Mesothelial cell of epicardium (in vitro differentiated cells): ENCODE results near the gene HAUS7. TPM values are rescaled to one million over a fixed set of nuclear protein-coding genes. Genes with fewer than 3 reads are reported as not detected.

Source experiments
- DNase-seq, 2 experiments: peaks; one replicate each; pipeline ENCODE4 v3.0.0; 2021; ENCODE audit warnings: low spot score in 2 of 2; ENCODE audit not compliant: unreplicated experiment in 2 of 2
- H3K27ac Mint-ChIP-seq: 2 replicates; pipeline ENCODE4 v1.8.0; 2021; ENCODE audit warnings: mixed read lengths
- H3K27me3 Mint-ChIP-seq: 2 replicates; pipeline ENCODE4 v1.8.0; 2021; ENCODE audit warnings: low read depth, mixed read lengths
- H3K36me3 Mint-ChIP-seq: 2 replicates; pipeline ENCODE4 v1.8.0; 2021; ENCODE audit warnings: mixed read lengths
- H3K4me1 Mint-ChIP-seq: 2 replicates; pipeline ENCODE4 v1.8.0; 2021; ENCODE audit warnings: mixed read lengths
- H3K4me3 Mint-ChIP-seq: 2 replicates; pipeline ENCODE4 v1.8.0; 2021; ENCODE audit warnings: mild to moderate bottlenecking, moderate library complexity, mixed read lengths
- H3K9me3 Mint-ChIP-seq: 2 replicates; pipeline ENCODE4 v1.8.0; 2021; ENCODE audit warnings: mixed read lengths
- total RNA-seq: library from RNA; stranded (reverse); gene quantifications from 3 replicates; pipeline ENCODE4 v1.2.1, GENCODE V29; 2021
- TF ChIP-seq, protein P1 (sequence below): fragments of 200-600 bp; sonication (generic); IDR thresholded peaks from one replicate; pipeline ENCODE4 v1.5.0; 2021; ENCODE audit warnings: antibody characterized with exemption; ENCODE audit not compliant: unreplicated experiment

HAUS7 gene
- total RNA-seq, 1 donor from 2014 or later = 24.7 TPM

GRCh38 chrX:153490217-153490930 lies 20.0 kb upstream of the HAUS7 start:
- Mint-ChIP-seq H3K27me3 (no peaks in the 10 kb centered on the region), H3K9me3 (no peaks in the 10 kb centered on the region)
- TF ChIP-seq, protein P1, sequence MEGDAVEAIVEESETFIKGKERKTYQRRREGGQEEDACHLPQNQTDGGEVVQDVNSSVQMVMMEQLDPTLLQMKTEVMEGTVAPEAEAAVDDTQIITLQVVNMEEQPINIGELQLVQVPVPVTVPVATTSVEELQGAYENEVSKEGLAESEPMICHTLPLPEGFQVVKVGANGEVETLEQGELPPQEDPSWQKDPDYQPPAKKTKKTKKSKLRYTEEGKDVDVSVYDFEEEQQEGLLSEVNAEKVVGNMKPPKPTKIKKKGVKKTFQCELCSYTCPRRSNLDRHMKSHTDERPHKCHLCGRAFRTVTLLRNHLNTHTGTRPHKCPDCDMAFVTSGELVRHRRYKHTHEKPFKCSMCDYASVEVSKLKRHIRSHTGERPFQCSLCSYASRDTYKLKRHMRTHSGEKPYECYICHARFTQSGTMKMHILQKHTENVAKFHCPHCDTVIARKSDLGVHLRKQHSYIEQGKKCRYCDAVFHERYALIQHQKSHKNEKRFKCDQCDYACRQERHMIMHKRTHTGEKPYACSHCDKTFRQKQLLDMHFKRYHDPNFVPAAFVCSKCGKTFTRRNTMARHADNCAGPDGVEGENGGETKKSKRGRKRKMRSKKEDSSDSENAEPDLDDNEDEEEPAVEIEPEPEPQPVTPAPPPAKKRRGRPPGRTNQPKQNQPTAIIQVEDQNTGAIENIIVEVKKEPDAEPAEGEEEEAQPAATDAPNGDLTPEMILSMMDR = no peak

GRCh38 chrX:153488231-153488914 lies 18.0 kb upstream of the HAUS7 start:
- no peaks in the 10 kb centered on the region for H3K36me3 Mint-ChIP-seq
- H3K4me1 Mint-ChIP-seq = peaks cover 14% of the 10 kb centered on the region
- peak overlapping the region; percentile 69 for H3K27ac Mint-ChIP-seq
- TF ChIP-seq, protein P1 = no peak
- H3K27me3 Mint-ChIP-seq = no peaks in the 10 kb centered on the region
- no peak overlapping the region for H3K4me3 Mint-ChIP-seq
- no peaks in the 10 kb centered on the region for H3K9me3 Mint-ChIP-seq
- no peak for DNase-seq

More at GRCh38 chrX:153490217-153490930, 20.0 kb upstream of the HAUS7 start:
- H3K4me3 Mint-ChIP-seq = no peak overlapping the region
- DNase-seq = no peak
- H3K27ac Mint-ChIP-seq = no peak overlapping the region
- no peaks in the 10 kb centered on the region for H3K36me3 Mint-ChIP-seq
- H3K4me1 Mint-ChIP-seq = peaks cover 24% of the 10 kb centered on the region

DNA sequence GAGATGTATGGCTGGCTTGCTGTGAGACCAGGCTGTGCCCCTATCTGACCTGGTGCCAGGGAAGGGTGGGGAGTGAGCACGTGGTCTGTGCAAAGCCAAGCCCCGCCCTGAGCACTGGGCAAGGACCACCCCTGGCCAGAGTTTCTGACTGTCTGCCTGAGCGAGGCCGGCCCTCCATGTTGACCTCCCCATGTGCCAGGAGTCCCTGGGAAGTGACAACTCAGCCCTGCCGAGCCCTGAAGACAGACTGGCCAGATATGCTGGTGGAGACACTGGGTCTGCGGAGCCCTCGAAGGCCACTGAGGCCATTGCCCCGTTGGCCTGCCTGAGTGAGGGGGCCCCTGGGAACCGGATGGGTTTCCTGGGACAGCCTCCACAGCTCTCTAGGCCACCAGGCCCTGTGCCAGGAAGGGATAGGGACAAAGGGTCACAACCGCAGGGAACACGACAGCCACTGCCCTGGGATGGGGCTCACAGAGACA lies 17.3 kb upstream of the HAUS7 start:
- H3K9me3 Mint-ChIP-seq = no peaks in the 10 kb centered on the region
- H3K36me3 Mint-ChIP-seq = no peaks in the 10 kb centered on the region
- H3K4me1 Mint-ChIP-seq = peaks cover 14% of the 10 kb centered on the region
- no peaks in the 10 kb centered on the region for H3K27me3 Mint-ChIP-seq
- H3K27ac Mint-ChIP-seq = no peak overlapping the region
- H3K4me3 Mint-ChIP-seq = no peak overlapping the region
- DNase-seq = no peak
- TF ChIP-seq, protein P1 = no peak

DNA sequence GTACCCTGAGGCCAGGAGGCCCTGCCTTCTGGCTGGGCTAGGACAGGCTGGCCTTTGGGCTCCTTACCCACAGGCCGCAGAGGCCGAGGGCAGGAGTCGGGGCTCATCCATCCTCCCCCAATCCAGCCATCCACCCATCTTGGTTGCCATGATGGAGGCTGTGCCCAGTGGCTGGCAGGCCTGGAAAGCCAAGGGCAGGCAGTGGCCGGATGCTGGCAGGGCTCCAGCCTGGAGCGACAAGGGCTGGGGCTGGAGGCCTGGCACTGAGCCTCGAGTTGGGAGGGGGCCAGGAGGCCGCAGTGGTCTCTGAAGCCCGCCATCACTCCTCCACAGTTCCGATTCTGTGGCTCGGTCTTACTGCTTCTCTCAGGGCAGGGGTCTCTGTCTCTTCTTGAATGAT lies 15.8 kb upstream of the HAUS7 start:
- H3K9me3 Mint-ChIP-seq = no peaks in the 10 kb centered on the region
- H3K27ac Mint-ChIP-seq = no peak overlapping the region
- no peaks in the 10 kb centered on the region for H3K27me3 Mint-ChIP-seq
- H3K4me1 Mint-ChIP-seq = peaks cover 11% of the 10 kb centered on the region
- DNase-seq = no peak
- H3K36me3 Mint-ChIP-seq = no peaks in the 10 kb centered on the region
- no peak overlapping the region for H3K4me3 Mint-ChIP-seq
- TF ChIP-seq, protein P1 = no peak

DNA sequence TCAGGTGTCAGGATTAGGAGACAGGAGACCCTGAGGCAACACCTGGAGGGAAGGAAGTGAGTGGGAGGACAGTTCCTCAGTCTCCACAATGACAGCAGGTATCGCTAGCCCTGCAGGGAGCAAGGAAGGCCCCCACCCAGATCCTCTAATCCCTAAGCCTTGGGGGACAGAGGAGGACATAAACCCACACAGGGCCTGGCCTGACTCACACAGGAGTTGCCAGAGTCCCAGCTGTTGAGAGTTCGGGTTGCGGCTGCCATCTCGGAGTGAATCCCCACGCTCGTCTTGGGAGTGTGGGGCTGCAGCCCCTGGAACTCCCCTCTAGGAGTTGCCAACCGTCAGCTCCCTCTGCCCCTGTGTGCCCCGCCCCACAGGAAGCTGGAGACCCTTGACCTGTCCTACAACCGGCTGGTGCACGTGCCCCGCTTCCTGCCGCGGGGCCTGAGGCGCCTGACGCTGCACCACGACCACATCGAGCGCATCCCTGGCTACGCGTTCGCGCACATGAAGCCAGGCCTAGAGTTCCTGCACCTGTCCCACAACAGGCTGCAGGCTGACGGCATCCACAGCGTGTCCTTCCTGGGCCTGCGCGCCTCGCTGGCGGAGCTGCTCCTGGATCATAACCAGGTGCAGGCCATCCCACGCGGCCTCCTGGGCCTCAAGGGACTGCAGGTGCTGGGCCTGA lies 15.2 kb upstream of the HAUS7 start:
- H3K27me3 Mint-ChIP-seq = no peaks in the 10 kb centered on the region
- no peaks in the 10 kb centered on the region for H3K9me3 Mint-ChIP-seq
- DNase-seq = no peak
- no peaks in the 10 kb centered on the region for H3K36me3 Mint-ChIP-seq
- no peak overlapping the region for H3K4me3 Mint-ChIP-seq
- no peak overlapping the region for H3K27ac Mint-ChIP-seq
- TF ChIP-seq, protein P1 = no peak
- H3K4me1 Mint-ChIP-seq = peaks cover 7% of the 10 kb centered on the region
